Measurements from ENCODE around the gene SLC7A8.

DNA sequence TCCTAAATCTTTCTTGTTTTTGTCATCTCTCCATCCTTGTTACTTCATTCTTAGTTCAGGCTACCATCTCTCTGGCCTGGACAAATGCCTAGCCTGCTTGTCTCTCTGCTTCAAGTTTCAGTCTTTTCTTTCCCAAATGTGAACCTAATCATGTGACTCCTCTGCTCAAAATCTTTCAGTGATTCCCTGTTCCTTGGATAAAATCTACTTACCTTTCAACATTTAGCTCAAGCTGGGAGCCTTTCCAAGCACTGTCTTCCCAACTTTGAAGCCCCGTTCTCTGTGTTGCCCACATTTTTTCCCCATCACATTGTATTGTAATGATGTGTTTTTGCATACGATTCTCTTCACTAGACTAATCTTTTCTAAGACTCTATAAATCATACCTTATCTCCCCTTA, 24.7 kb downstream of the SLC7A8 start:
- TF ChIP-seq, protein P1, sequence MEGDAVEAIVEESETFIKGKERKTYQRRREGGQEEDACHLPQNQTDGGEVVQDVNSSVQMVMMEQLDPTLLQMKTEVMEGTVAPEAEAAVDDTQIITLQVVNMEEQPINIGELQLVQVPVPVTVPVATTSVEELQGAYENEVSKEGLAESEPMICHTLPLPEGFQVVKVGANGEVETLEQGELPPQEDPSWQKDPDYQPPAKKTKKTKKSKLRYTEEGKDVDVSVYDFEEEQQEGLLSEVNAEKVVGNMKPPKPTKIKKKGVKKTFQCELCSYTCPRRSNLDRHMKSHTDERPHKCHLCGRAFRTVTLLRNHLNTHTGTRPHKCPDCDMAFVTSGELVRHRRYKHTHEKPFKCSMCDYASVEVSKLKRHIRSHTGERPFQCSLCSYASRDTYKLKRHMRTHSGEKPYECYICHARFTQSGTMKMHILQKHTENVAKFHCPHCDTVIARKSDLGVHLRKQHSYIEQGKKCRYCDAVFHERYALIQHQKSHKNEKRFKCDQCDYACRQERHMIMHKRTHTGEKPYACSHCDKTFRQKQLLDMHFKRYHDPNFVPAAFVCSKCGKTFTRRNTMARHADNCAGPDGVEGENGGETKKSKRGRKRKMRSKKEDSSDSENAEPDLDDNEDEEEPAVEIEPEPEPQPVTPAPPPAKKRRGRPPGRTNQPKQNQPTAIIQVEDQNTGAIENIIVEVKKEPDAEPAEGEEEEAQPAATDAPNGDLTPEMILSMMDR (IDR thresholded peaks at IDR 0.05): no peak
- TF ChIP-seq POLR2A (IDR thresholded peaks at IDR 0.05): no peak
- no peak for TF ChIP-seq EP300 (IDR thresholded peaks at IDR 0.05)
